ENCODE measurements around the gene PTAFR.

PTAFR gene

DNA sequence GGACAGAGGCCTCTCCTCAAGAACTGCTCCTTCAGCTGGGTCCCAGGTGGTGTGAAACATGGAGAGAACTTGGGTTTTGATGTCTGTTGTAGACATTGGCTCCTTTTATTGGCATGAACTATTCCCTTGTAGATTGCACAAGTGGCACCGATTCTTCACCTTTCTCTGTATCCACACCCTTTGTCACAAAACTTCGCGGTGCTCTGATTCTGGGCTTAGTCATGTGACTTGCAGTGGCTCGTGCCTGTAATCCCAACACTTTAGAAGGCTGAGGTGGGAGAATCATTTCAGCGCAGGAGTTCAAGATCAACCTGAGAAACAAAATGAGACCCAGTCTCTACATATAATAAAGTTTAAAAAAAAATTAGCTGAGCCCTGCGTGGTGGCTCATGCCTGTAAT, 45.6 kb downstream of the PTAFR start:
- no peak overlapping the region for H3K4me3 ChIP-seq (ENCODE audit: extremely low read depth, insufficient read depth, low read length, poor library complexity, severe bottlenecking)
- H3K36me3 ChIP-seq (ENCODE audit: control insufficient read depth, insufficient read depth, low read length), result no peaks in the 10 kb centered on the region
- H3K27ac ChIP-seq (ENCODE audit: low read depth, low read length, severe bottlenecking), result no peak overlapping the region
- H3K4me1 ChIP-seq (ENCODE audit: control insufficient read depth, insufficient read depth, low read length, poor library complexity, severe bottlenecking), result no peaks in the 10 kb centered on the region
- 89 to 95% methylated on average over 1 to 4 of the region's 6 CpGs for WGBS, 2 experiments (ENCODE audit: insufficient coverage in 2 of 2)
- H3K9me3 ChIP-seq (ENCODE audit: control insufficient read depth, low read length), result peaks cover 4% of the 10 kb centered on the region

DNA sequence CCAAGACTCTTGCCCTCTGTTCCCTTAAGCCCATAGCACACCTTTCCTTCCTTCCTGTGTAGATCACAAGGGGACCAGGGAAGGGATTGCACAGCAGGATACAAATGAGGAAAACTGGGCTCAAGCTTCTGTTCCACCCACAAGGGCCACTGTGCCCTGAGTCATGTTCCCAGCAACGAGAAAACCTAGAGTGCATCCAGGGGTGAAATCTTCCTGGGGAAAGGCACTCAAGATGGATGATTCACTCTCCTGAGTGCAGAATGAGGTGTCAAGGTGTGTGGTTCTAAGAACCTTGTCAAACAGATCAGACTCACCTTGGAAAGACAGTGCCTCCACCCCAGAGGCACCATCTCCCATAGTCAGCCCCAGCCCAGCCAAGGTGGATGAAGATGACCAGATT, 47.3 kb downstream of the PTAFR start:
- H3K27ac ChIP-seq (ENCODE audit: low read depth, low read length, severe bottlenecking), result no peak overlapping the region
- WGBS, 2 experiments (ENCODE audit: insufficient coverage in 2 of 2), result 67% methylated on average over 1 of the region's 1 CpG; no CpG with 5 or more reads in 1 of the 2 experiments
- H3K9me3 ChIP-seq (ENCODE audit: control insufficient read depth, low read length), result peaks cover 4% of the 10 kb centered on the region
- H3K4me1 ChIP-seq (ENCODE audit: control insufficient read depth, insufficient read depth, low read length, poor library complexity, severe bottlenecking), result no peaks in the 10 kb centered on the region
- no peaks in the 10 kb centered on the region for H3K36me3 ChIP-seq (ENCODE audit: control insufficient read depth, insufficient read depth, low read length)
- no peak overlapping the region for H3K4me3 ChIP-seq (ENCODE audit: extremely low read depth, insufficient read depth, low read length, poor library complexity, severe bottlenecking)

DNA sequence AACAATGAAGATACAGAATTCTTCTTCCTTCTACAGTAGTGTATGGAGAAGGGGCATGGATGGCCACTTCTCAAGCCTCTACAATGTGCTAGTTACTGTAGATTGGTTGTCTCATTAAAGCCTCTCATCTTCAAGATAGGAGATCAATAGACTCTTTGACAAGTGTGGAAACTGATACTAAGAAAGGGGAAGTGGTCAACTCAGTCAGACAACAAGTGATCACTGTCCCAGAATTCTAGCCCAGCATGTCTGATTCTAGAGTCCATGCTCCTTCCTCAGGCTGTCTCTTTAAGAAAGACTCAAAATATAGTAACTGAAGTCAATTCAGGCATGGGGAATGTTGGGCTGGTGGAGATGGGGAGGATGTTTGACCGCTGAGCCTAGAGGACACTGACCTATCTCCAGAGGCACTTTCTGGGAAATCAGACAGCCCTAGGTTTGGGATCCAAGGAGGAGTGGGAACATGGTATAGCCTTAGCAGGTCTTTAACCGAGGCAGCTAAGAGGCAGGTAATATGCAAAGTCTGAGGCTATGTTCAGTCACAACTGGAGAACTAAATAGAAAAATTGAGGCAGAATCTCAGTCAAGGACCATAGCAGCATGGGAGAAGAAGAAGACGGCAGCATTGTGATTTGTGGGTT, 48.8 kb downstream of the PTAFR start:
- H3K4me3 ChIP-seq (ENCODE audit: extremely low read depth, insufficient read depth, low read length, poor library complexity, severe bottlenecking), result no peak overlapping the region
- WGBS, 2 experiments (ENCODE audit: insufficient coverage in 2 of 2), result 85 to 89% methylated on average over 2 of the region's 3 CpGs

DNA sequence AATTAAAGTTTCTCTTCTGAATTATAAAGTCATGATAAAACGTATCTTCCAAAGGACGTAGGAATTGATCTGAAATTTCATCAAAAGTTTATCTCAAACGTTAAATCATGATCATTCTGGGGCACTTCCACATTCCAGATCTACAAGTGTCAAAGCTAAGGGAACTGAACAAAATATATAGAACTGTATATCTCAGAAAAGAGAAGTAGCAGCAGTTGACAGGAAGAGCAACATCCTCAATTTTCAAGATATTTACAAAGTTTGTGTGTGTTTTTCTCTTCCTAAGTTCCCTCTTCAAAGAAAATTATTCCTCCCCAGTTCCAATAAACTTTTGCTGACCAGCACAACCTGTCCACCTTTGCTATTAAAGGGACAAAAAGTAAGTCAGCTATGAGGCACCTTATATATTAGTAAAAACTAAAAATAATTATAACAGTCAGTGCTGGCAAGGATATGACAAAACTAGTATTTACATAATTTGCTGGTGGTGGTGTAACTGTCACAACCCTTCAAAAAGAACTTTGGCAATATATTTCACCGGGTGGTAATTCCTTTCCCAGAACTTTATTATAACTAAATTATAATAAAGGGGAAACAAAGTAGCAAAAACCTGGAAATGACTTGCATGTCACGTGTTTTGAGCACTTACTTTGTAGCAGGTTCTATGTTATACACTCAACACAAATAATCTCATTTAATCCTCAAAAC, 49.6 kb downstream of the PTAFR start:
- Histone ChIP-seq H3K4me1 (ENCODE audit: control insufficient read depth, insufficient read depth, low read length, poor library complexity, severe bottlenecking) (no peaks in the 10 kb centered on the region), H3K36me3 (ENCODE audit: control insufficient read depth, insufficient read depth, low read length) (no peaks in the 10 kb centered on the region), H3K9me3 (ENCODE audit: control insufficient read depth, low read length) (no peaks in the 10 kb centered on the region), H3K27ac (ENCODE audit: low read depth, low read length, severe bottlenecking) (no peak overlapping the region), H3K4me3 (ENCODE audit: extremely low read depth, insufficient read depth, low read length, poor library complexity, severe bottlenecking) (no peak overlapping the region)
- 93% methylated on average over 2 of the region's 5 CpGs; no CpG with 5 or more reads in 1 of the 2 experiments for WGBS, 2 experiments (ENCODE audit: insufficient coverage in 2 of 2)

More for the DNA sequence above, 48.8 kb downstream of the PTAFR start:
- H3K36me3 ChIP-seq (ENCODE audit: control insufficient read depth, insufficient read depth, low read length), result no peaks in the 10 kb centered on the region
- H3K27ac ChIP-seq (ENCODE audit: low read depth, low read length, severe bottlenecking), result no peak overlapping the region
- no peaks in the 10 kb centered on the region for H3K4me1 ChIP-seq (ENCODE audit: control insufficient read depth, insufficient read depth, low read length, poor library complexity, severe bottlenecking)
- H3K9me3 ChIP-seq (ENCODE audit: control insufficient read depth, low read length), result peaks cover 4% of the 10 kb centered on the region

DNA sequence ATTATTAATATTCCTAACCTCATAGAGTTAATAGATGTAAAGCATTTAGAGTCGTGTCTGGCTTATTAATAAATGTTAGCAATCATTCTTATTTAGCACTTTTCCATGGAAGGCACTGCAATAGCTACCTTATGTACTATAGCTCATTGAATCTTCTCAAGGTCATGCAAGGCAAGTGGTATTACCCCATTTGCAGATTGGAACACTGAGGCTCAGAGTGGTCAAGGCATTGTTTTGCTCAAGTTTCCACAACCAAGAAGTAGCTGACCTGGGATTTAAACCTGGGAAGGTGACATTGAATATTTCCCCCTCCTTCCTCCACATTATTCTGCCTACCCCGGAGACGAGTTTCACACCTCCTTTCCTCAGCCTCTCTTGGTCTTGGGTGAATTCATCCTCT, 50.3 kb downstream of the PTAFR start:
- Histone ChIP-seq H3K4me3 (ENCODE audit: extremely low read depth, insufficient read depth, low read length, poor library complexity, severe bottlenecking) (no peak overlapping the region), H3K4me1 (ENCODE audit: control insufficient read depth, insufficient read depth, low read length, poor library complexity, severe bottlenecking) (no peaks in the 10 kb centered on the region), H3K9me3 (ENCODE audit: control insufficient read depth, low read length) (no peaks in the 10 kb centered on the region), H3K36me3 (ENCODE audit: control insufficient read depth, insufficient read depth, low read length) (no peaks in the 10 kb centered on the region), H3K27ac (ENCODE audit: low read depth, low read length, severe bottlenecking) (no peak overlapping the region)
- WGBS, 2 experiments (ENCODE audit: insufficient coverage in 2 of 2), result 80 to 92% methylated on average over 1 to 2 of the region's 3 CpGs

DNA sequence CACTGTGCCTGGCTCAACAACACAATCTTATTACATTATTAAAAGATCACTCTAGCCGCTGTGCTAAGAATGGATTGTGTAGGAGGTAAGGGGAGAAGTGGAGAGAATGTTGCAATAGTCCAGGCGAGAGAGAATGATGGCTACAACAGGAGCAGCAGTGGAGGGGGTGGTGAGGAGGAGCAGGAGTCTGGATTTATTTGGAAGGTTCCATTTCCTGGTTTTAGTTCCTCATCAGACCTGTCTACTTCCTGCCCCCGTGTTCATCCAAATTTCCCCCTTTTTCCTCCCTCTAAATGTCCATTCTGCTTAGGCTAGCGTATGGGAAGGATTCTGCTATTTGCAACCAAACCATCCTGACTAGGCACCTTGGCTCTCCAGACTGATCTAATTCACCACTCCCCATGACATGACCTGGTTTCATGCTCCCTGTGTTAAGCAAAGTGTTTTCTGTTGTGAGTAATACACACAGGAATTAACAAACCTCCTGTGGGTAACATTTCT, 53.0 kb downstream of the PTAFR start:
- Histone ChIP-seq H3K9me3 (ENCODE audit: control insufficient read depth, low read length) (no peaks in the 10 kb centered on the region), H3K36me3 (ENCODE audit: control insufficient read depth, insufficient read depth, low read length) (no peaks in the 10 kb centered on the region), H3K4me1 (ENCODE audit: control insufficient read depth, insufficient read depth, low read length, poor library complexity, severe bottlenecking) (no peaks in the 10 kb centered on the region), H3K27ac (ENCODE audit: low read depth, low read length, severe bottlenecking) (no peak overlapping the region), H3K4me3 (ENCODE audit: extremely low read depth, insufficient read depth, low read length, poor library complexity, severe bottlenecking) (no peak overlapping the region)
- WGBS, 2 experiments (ENCODE audit: insufficient coverage in 2 of 2), result 94 to 100% methylated on average over 2 to 4 of the region's 4 CpGs

DNA sequence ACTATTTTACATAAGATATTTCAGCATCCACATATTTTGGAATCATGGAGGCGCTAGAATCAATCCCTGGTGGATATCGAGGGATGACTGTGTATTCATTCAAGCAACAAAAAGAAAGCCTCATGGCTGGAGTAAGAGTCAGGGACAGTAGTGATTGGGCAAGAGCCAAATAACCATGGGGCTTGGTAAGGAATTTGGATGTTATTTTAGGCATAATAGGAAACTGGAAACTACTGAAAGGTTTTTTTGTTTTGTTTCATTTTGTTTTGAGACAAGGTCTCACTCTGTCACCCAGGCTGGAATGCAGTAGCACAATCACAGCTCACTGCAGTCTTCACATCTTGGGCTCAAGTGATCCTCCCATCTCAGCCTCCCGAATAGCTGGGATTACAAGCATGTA, 54.3 kb downstream of the PTAFR start:
- no peak overlapping the region for H3K4me3 ChIP-seq (ENCODE audit: extremely low read depth, insufficient read depth, low read length, poor library complexity, severe bottlenecking)
- H3K27ac ChIP-seq (ENCODE audit: low read depth, low read length, severe bottlenecking), result no peak overlapping the region
- 100% methylated on average over 2 of the region's 3 CpGs for WGBS, 2 experiments (ENCODE audit: insufficient coverage in 2 of 2)
- H3K9me3 ChIP-seq (ENCODE audit: control insufficient read depth, low read length), result no peaks in the 10 kb centered on the region
- H3K4me1 ChIP-seq (ENCODE audit: control insufficient read depth, insufficient read depth, low read length, poor library complexity, severe bottlenecking), result no peaks in the 10 kb centered on the region
- H3K36me3 ChIP-seq (ENCODE audit: control insufficient read depth, insufficient read depth, low read length), result no peaks in the 10 kb centered on the region

DNA sequence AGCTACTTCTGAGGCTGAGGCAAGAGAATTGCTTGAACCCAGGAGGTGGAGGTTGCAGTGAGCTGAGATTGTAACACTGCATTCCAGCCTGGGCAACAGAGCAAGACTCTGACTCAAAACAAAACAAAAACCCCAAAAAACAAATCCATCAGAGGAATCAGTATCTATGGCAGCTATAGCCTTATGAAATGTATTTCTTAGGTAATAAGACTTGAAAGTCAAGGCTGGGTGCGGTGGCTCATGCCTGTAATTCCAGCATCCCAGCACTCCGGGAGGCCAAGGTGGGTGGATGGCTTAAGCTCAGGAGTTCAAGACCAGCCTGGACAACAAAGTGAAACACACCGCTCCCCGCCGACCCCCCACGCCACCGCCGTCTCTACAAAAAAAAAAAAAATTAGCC, 56.9 kb downstream of the PTAFR start:
- no peaks in the 10 kb centered on the region for H3K9me3 ChIP-seq (ENCODE audit: control insufficient read depth, low read length)
- H3K4me1 ChIP-seq (ENCODE audit: control insufficient read depth, insufficient read depth, low read length, poor library complexity, severe bottlenecking), result no peaks in the 10 kb centered on the region
- WGBS, 2 experiments (ENCODE audit: insufficient coverage in 2 of 2), result 94 to 95% methylated on average over 2 to 8 of the region's 8 CpGs
- no peaks in the 10 kb centered on the region for H3K36me3 ChIP-seq (ENCODE audit: control insufficient read depth, insufficient read depth, low read length)
- H3K27ac ChIP-seq (ENCODE audit: low read depth, low read length, severe bottlenecking), result no peak overlapping the region
- H3K4me3 ChIP-seq (ENCODE audit: extremely low read depth, insufficient read depth, low read length, poor library complexity, severe bottlenecking), result no peak overlapping the region

DNA sequence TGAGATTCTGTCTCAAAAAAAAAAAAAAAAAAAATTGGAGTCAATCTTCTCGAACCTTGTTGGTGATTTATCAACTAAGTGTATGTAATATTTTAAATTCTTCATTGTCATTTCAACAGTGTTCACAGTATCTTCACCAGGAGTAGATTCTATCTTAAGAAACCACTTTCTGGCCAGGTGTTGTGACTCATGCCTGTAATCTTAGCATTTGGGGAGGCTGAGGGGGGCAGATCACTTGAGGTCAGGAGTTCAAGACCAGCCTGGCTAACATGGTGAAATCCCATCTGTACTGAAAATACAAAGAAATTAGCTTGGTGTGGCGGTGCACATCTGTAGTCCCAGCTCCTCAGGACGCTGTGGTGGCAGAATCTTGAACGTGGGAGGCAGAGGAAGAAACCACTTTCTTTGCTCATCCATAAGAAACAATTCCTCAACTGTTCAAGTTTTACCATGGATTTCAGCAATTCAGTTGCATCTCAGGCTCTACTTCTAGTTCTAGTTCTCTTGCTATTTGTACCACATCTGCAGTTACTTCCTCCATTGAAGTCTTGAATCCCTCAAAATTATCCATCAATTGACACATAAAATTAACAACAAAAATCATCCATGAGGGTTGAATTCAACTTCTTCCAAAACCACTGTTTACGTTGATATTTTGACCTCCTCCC, 57.7 kb downstream of the PTAFR start:
- Histone ChIP-seq H3K9me3 (ENCODE audit: control insufficient read depth, low read length) (no peaks in the 10 kb centered on the region), H3K27ac (ENCODE audit: low read depth, low read length, severe bottlenecking) (no peak overlapping the region), H3K4me3 (ENCODE audit: extremely low read depth, insufficient read depth, low read length, poor library complexity, severe bottlenecking) (no peak overlapping the region), H3K4me1 (ENCODE audit: control insufficient read depth, insufficient read depth, low read length, poor library complexity, severe bottlenecking) (no peaks in the 10 kb centered on the region), H3K36me3 (ENCODE audit: control insufficient read depth, insufficient read depth, low read length) (no peaks in the 10 kb centered on the region)
- WGBS, 2 experiments (ENCODE audit: insufficient coverage in 2 of 2), result 77 to 90% methylated on average over 4 of the region's 5 CpGs

DNA sequence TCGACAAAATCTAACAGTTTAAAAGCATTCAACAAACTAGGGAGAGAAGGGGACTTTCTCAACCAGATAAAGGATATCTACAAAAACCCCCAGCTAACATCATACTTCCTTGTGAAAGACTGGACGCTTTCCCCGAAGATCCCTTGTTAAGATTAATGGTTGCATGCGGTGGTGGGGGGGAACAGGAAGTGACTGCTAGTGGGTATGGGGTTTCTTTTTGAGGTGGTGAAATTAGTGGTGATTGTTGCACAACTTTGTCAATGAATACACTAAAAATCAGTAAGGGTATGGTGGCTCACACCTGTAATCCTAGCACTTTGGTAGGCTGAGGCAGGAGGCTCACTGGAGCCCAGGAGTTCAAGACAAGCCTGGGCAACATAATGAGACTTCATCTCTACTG, 61.2 kb downstream of the PTAFR start:
- Histone ChIP-seq H3K4me3 (ENCODE audit: extremely low read depth, insufficient read depth, low read length, poor library complexity, severe bottlenecking) (no peak overlapping the region), H3K36me3 (ENCODE audit: control insufficient read depth, insufficient read depth, low read length) (no peaks in the 10 kb centered on the region), H3K27ac (ENCODE audit: low read depth, low read length, severe bottlenecking) (no peak overlapping the region), H3K4me1 (ENCODE audit: control insufficient read depth, insufficient read depth, low read length, poor library complexity, severe bottlenecking) (peaks cover 2% of the 10 kb centered on the region), H3K9me3 (ENCODE audit: control insufficient read depth, low read length) (no peaks in the 10 kb centered on the region)
- 60 to 96% methylated on average over 1 to 3 of the region's 4 CpGs for WGBS, 2 experiments (ENCODE audit: insufficient coverage in 2 of 2)
